GM23338 (cell line): ENCODE measurements around the gene DGKG. TPM values are rescaled to one million over a fixed set of nuclear protein-coding genes. Genes with fewer than 3 reads are reported as not detected.

Source experiments
- ATAC-seq: fragments of 200-7000 bp; cut with Tn5 transposase; 3 replicates; pipeline ENCODE4 v1.9.1; 2020
- DNase-seq: peaks from one replicate; pipeline ENCODE4 v3.0.0-alpha.2; 2015; ENCODE audit warnings: low spot score
- H2AFZ ChIP-seq: fragments of 200-600 bp; sonication (generic); 2 replicates; pipeline ENCODE4 v1.8.0; 2016; ENCODE audit warnings: antibody characterized with exemption, mild to moderate bottlenecking, moderate library complexity
- H3F3A ChIP-seq: fragments of 200-600 bp; sonication (generic); replicated peaks from 2 replicates; pipeline ENCODE4 v1.8.0; 2017; ENCODE audit warnings: antibody characterized with exemption, mixed run types, low read depth
- H3K27ac ChIP-seq: fragments of 200-600 bp; sonication (generic); 2 replicates; pipeline ENCODE4 v1.6.1; 2016; ENCODE audit warnings: low read depth
- H3K27me3 ChIP-seq: fragments of 200-600 bp; sonication (generic); 2 replicates; pipeline ENCODE4 v1.8.0; 2016; ENCODE audit warnings: mild to moderate bottlenecking, mixed run types, moderate library complexity; ENCODE audit not compliant: insufficient read depth
- H3K36me3 ChIP-seq: fragments of 200-600 bp; sonication (generic); 2 replicates; pipeline ENCODE4 v1.8.0; 2016; ENCODE audit warnings: mild to moderate bottlenecking; ENCODE audit not compliant: insufficient read depth
- H3K4me1 ChIP-seq: fragments of 200-600 bp; sonication (generic); 2 replicates; pipeline ENCODE4 v1.8.0; 2016; ENCODE audit warnings: mild to moderate bottlenecking, moderate library complexity; ENCODE audit not compliant: insufficient read depth
- H3K4me2 ChIP-seq: fragments of 200-600 bp; sonication (generic); 2 replicates; pipeline ENCODE4 v1.7.1; 2017; ENCODE audit warnings: mixed run types
- H3K4me3 ChIP-seq: fragments of 200-600 bp; sonication (generic); 2 replicates; pipeline ENCODE4 v1.6.1; 2016; ENCODE audit warnings: mixed run types
- H3K79me2 ChIP-seq: fragments of 200-600 bp; sonication (generic); replicated peaks from 2 replicates; pipeline ENCODE4 v1.8.0; 2017; ENCODE audit warnings: mild to moderate bottlenecking; ENCODE audit not compliant: insufficient read depth
- H3K9me2 ChIP-seq: fragments of 200-600 bp; sonication (generic); 2 replicates; pipeline ENCODE4 v1.8.0; 2017; ENCODE audit not compliant: insufficient read depth
- H4K20me1 ChIP-seq: fragments of 200-600 bp; sonication (generic); replicated peaks from 2 replicates; pipeline ENCODE4 v1.8.0; 2017; ENCODE audit warnings: mild to moderate bottlenecking; ENCODE audit not compliant: insufficient read depth
- H3K27ac Mint-ChIP-seq: 2 replicates; pipeline ENCODE4 v1.8.0; 2020; ENCODE audit warnings: inconsistent platforms, mild to moderate bottlenecking, moderate library complexity, mixed read lengths
- H3K27me3 Mint-ChIP-seq: 3 replicates; pipeline ENCODE4 v1.8.0; 2022; ENCODE audit warnings: low read depth, mild to moderate bottlenecking, moderate library complexity, mixed read lengths, inconsistent platforms; ENCODE audit not compliant: insufficient read depth, poor library complexity
- H3K36me3 Mint-ChIP-seq: 3 replicates; pipeline ENCODE4 v1.8.0; 2021; ENCODE audit warnings: low read depth, mild to moderate bottlenecking, inconsistent platforms, moderate library complexity, mixed read lengths
- H3K4me1 Mint-ChIP-seq: 3 replicates; pipeline ENCODE4 v1.8.0; 2020; ENCODE audit warnings: mild to moderate bottlenecking, inconsistent platforms, mixed read lengths
- H3K4me3 Mint-ChIP-seq: 3 replicates; pipeline ENCODE4 v1.8.0; 2021; ENCODE audit warnings: moderate library complexity, mild to moderate bottlenecking, inconsistent platforms, mixed read lengths
- H3K9me3 Mint-ChIP-seq: 3 replicates; pipeline ENCODE4 v1.8.0; 2020; ENCODE audit warnings: moderate library complexity, mild to moderate bottlenecking, inconsistent platforms, mixed read lengths
- CREB1 ChIP-seq: fragments of 250-450 bp; sonication (Bioruptor Pico); IDR thresholded peaks from 2 replicates; pipeline ENCODE4 v1.5.0; 2020; ENCODE audit warnings: low read depth, mild to moderate bottlenecking, moderate library complexity
- EZH2 ChIP-seq: fragments of 200-600 bp; sonication (generic); IDR thresholded peaks from one replicate; pipeline ENCODE4 v1.8.0; 2017; ENCODE audit warnings: antibody characterized with exemption, mild to moderate bottlenecking, low read depth; ENCODE audit not compliant: unreplicated experiment
- JUNB ChIP-seq: IDR thresholded peaks from one replicate; pipeline ENCODE4 v1.6.1; 2016; ENCODE audit warnings: antibody characterized with exemption; ENCODE audit not compliant: unreplicated experiment
- NANOG ChIP-seq: IDR thresholded peaks from 2 replicates; pipeline ENCODE4 v1.6.1; 2016; ENCODE audit warnings: antibody characterized with exemption, borderline replicate concordance
- POLR2AphosphoS5 ChIP-seq: IDR thresholded peaks from 2 replicates; pipeline ENCODE4 v1.6.1; 2016; ENCODE audit warnings: antibody characterized with exemption, low read depth
- ZNF114 ChIP-seq: fragments of 250-450 bp; sonication (Bioruptor Pico); IDR thresholded peaks from 2 replicates; pipeline ENCODE4 v1.5.0; 2020; ENCODE audit warnings: mild to moderate bottlenecking, moderate library complexity
- ZNF331 ChIP-seq: fragments of 250-450 bp; sonication (Bioruptor Pico); IDR thresholded peaks from 2 replicates; pipeline ENCODE4 v1.5.0; 2020; ENCODE audit warnings: low read depth, mild to moderate bottlenecking, moderate library complexity
- polyA plus RNA-seq: library from polyadenylated mRNA; unstranded; fragments of >200 nt; fragmentation: Nextera tagmentation; extraction: Ambion mirVana; gene quantifications from 2 replicates; pipeline ENCODE4 v1.2.1, GENCODE V29; 2016
- total RNA-seq: library from RNA; depleted of rRNA; stranded (reverse); fragments of >200 nt; shearing (Covaris generic); gene quantifications from 2 replicates; pipeline ENCODE4 v1.2.3, GENCODE V29; 2014
- TF ChIP-seq, protein P1 (sequence below): fragments of 250-450 bp; sonication (Bioruptor Pico); IDR thresholded peaks from 2 replicates; pipeline ENCODE4 v1.5.0; 2020; ENCODE audit warnings: mild to moderate bottlenecking, moderate library complexity
- TF ChIP-seq, protein P2 (sequence below): IDR thresholded peaks from one replicate; pipeline ENCODE4 v1.6.1; 2018; ENCODE audit warnings: antibody characterized with exemption; ENCODE audit not compliant: unreplicated experiment

DGKG gene
- total and polyA plus RNA-seq, 2 experiments from 2014 or later = 0.14 to 0.31 TPM

DNA sequence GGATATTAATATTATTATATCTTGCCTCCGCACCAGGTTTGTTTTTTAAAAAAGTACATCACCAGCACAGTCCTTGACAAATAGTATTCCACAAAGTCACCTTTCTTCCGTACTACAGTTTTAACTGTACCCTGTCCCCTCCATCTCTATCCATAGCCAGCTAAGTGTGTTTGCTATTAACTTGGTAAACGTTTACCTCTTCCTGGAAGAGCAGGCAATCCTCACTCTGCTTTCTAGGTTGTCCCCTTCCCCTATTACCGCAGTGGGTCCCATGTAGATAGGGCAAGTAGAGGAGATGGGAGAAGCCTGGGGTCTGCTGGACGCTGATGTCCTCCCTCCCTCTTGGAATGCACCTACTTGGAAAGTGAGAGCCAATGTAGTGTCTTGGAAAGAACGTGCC lies 169.2 kb downstream of the DGKG start:
- H3K27ac Mint-ChIP-seq = no peak overlapping the region
- no peaks in the 10 kb centered on the region for H3K36me3 Mint-ChIP-seq
- H3K4me3 ChIP-seq = peak overlapping the region; percentile 83
- H3K4me1 Mint-ChIP-seq = peaks cover 15% of the 10 kb centered on the region; the same call in 2 of the 3 replicates
- H3K9me3 Mint-ChIP-seq = no peaks in the 10 kb centered on the region
- H3F3A ChIP-seq = peaks cover 6% of the 10 kb centered on the region; the same call in 1 of the 2 replicates
- peaks cover 43% of the 10 kb centered on the region for H3K27me3 Mint-ChIP-seq
- no peaks in the 10 kb centered on the region for H3K9me2 ChIP-seq
- peaks cover 12% of the 10 kb centered on the region for H3K4me1 ChIP-seq
- ATAC-seq (no peak; the same call in 2 of the 3 replicates), DNase-seq (no peak)
- TF ChIP-seq EZH2 (no peak), ZNF114 (CRISPR knock-in tag) (no peak), CREB1 (CRISPR knock-in tag) (no peak), ZNF331 (CRISPR knock-in tag) (no peak), JUNB (no peak), NANOG (no peak), POLR2AphosphoS5 (no peak)
- TF ChIP-seq, protein P1, sequence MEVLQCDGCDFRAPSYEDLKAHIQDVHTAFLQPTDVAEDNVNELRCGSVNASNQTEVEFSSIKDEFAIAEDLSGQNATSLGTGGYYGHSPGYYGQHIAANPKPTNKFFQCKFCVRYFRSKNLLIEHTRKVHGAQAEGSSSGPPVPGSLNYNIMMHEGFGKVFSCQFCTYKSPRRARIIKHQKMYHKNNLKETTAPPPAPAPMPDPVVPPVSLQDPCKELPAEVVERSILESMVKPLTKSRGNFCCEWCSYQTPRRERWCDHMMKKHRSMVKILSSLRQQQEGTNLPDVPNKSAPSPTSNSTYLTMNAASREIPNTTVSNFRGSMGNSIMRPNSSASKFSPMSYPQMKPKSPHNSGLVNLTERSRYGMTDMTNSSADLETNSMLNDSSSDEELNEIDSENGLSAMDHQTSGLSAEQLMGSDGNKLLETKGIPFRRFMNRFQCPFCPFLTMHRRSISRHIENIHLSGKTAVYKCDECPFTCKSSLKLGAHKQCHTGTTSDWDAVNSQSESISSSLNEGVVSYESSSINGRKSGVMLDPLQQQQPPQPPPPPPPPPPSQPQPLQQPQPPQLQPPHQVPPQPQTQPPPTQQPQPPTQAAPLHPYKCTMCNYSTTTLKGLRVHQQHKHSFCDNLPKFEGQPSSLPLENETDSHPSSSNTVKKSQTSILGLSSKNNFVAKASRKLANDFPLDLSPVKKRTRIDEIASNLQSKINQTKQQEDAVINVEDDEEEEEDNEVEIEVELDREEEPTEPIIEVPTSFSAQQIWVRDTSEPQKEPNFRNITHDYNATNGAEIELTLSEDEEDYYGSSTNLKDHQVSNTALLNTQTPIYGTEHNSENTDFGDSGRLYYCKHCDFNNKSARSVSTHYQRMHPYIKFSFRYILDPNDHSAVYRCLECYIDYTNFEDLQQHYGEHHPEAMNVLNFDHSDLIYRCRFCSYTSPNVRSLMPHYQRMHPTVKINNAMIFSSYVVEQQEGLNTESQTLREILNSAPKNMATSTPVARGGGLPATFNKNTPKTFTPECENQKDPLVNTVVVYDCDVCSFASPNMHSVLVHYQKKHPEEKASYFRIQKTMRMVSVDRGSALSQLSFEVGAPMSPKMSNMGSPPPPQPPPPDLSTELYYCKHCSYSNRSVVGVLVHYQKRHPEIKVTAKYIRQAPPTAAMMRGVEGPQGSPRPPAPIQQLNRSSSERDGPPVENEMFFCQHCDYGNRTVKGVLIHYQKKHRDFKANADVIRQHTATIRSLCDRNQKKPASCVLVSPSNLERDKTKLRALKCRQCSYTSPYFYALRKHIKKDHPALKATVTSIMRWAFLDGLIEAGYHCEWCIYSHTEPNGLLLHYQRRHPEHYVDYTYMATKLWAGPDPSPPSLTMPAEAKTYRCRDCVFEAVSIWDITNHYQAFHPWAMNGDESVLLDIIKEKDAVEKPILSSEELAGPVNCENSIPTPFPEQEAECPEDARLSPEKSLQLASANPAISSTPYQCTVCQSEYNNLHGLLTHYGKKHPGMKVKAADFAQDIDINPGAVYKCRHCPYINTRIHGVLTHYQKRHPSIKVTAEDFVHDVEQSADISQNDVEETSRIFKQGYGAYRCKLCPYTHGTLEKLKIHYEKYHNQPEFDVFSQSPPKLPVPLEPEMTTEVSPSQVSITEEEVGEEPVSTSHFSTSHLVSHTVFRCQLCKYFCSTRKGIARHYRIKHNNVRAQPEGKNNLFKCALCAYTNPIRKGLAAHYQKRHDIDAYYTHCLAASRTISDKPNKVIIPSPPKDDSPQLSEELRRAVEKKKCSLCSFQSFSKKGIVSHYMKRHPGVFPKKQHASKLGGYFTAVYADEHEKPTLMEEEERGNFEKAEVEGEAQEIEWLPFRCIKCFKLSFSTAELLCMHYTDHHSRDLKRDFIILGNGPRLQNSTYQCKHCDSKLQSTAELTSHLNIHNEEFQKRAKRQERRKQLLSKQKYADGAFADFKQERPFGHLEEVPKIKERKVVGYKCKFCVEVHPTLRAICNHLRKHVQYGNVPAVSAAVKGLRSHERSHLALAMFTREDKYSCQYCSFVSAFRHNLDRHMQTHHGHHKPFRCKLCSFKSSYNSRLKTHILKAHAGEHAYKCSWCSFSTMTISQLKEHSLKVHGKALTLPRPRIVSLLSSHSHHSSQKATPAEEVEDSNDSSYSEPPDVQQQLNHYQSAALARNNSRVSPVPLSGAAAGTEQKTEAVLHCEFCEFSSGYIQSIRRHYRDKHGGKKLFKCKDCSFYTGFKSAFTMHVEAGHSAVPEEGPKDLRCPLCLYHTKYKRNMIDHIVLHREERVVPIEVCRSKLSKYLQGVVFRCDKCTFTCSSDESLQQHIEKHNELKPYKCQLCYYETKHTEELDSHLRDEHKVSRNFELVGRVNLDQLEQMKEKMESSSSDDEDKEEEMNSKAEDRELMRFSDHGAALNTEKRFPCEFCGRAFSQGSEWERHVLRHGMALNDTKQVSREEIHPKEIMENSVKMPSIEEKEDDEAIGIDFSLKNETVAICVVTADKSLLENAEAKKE (CRISPR knock-in tag) = no peak
- TF ChIP-seq, protein P2, sequence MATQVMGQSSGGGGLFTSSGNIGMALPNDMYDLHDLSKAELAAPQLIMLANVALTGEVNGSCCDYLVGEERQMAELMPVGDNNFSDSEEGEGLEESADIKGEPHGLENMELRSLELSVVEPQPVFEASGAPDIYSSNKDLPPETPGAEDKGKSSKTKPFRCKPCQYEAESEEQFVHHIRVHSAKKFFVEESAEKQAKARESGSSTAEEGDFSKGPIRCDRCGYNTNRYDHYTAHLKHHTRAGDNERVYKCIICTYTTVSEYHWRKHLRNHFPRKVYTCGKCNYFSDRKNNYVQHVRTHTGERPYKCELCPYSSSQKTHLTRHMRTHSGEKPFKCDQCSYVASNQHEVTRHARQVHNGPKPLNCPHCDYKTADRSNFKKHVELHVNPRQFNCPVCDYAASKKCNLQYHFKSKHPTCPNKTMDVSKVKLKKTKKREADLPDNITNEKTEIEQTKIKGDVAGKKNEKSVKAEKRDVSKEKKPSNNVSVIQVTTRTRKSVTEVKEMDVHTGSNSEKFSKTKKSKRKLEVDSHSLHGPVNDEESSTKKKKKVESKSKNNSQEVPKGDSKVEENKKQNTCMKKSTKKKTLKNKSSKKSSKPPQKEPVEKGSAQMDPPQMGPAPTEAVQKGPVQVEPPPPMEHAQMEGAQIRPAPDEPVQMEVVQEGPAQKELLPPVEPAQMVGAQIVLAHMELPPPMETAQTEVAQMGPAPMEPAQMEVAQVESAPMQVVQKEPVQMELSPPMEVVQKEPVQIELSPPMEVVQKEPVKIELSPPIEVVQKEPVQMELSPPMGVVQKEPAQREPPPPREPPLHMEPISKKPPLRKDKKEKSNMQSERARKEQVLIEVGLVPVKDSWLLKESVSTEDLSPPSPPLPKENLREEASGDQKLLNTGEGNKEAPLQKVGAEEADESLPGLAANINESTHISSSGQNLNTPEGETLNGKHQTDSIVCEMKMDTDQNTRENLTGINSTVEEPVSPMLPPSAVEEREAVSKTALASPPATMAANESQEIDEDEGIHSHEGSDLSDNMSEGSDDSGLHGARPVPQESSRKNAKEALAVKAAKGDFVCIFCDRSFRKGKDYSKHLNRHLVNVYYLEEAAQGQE = no peak
- peak overlapping the region; percentile 96 for H3K4me2 ChIP-seq
- H3K79me2 ChIP-seq = no peaks in the 10 kb centered on the region
- H3K27me3 ChIP-seq = peaks cover 93% of the 10 kb centered on the region
- no peak overlapping the region for H3K27ac ChIP-seq
- H4K20me1 ChIP-seq = 0 out of 2 replicates have a peak, but pooled peaks cover 4% of the 10 kb centered on the region
- peak overlapping the region; percentile 99 for H2AFZ ChIP-seq
- peak overlapping the region; percentile 75; the same call in 1 of the 3 replicates for H3K4me3 Mint-ChIP-seq
- no peaks in the 10 kb centered on the region for H3K36me3 ChIP-seq
